Measurements from ENCODE around the gene POLQ.

- TF ChIP-seq CTCF (IDR thresholded peaks at IDR 0.05; ENCODE audit: borderline replicate concordance, extremely low read depth, low read length, poor library complexity, severe bottlenecking) (no peak), EZH2 (IDR thresholded peaks at IDR 0.05; ENCODE audit: borderline replicate concordance, low read depth, low read length, severe bottlenecking) (no peak)
These were observed 27.7 kb downstream of the POLQ start for GRCh38 chr3:121517953-121518655.

Measured in DND-41 (cell line).